Caco-2 (cell line): ENCODE data around the gene SUN1. TPM values are rescaled to one million over a fixed set of nuclear protein-coding genes. Genes with fewer than 3 reads are reported as not detected.
A peak's percentile ranks its signal among the peaks of the same experiment; 100 is the strongest.

Experiments
- BruUV-seq: library from RNA; stranded (reverse); fragments of 400-500 nt; replicated peaks from 2 replicates; lab custom pipeline; 2021; lab: Mats Ljungman, UMichigan
- CTCF ChIA-PET: fragments of 300-600 bp; sonication (Branson Sonifier 250); formaldehyde crosslinking; loops from one replicate; lab custom pipeline; 2022; ENCODE audit warnings: antibody characterized with exemption; lab: Charles Lee
- POLR2A ChIA-PET: fragments of 300-600 bp; sonication (Branson Sonifier 250); formaldehyde crosslinking; loops from one replicate; lab custom pipeline; 2022; ENCODE audit warnings: antibody characterized with exemption; lab: Charles Lee
- DNase-seq, 2 experiments: peaks; one replicate each; pipeline versions ENCODE4 v3.0.0 to v3.0.0-alpha.2; 2020 to 2022
- H3K27me3 ChIP-seq: replicated peaks from 2 replicates; pipeline ENCODE4 v1.6.0; 2011; ENCODE audit warnings: low read length; ENCODE audit not compliant: control insufficient read depth, insufficient read depth
- H3K36me3 ChIP-seq: 2 replicates; pipeline ENCODE4 v1.5.1; 2011; ENCODE audit warnings: low read length; ENCODE audit not compliant: control insufficient read depth, insufficient read depth
- H3K4me1 ChIP-seq: fragments of 250-450 bp; sonication (Bioruptor Pico); 2 replicates; pipeline ENCODE4 v1.5.1; 2020; ENCODE audit warnings: mild to moderate bottlenecking
- H3K4me3 ChIP-seq: 2 replicates; pipeline ENCODE4 v1.5.1; 2011; ENCODE audit warnings: low read depth, mild to moderate bottlenecking, control low read depth, low read length
- H3K9me3 ChIP-seq: fragments of 250-450 bp; sonication (Bioruptor Pico); 2 replicates; pipeline ENCODE4 v1.5.1; 2020; ENCODE audit warnings: mild to moderate bottlenecking, moderate library complexity
- H3K27ac Mint-ChIP-seq: one replicate; pipeline ENCODE4 v1.8.0; 2022; ENCODE audit warnings: mixed read lengths; ENCODE audit not compliant: unreplicated experiment
- H3K27me3 Mint-ChIP-seq: one replicate; pipeline ENCODE4 v1.8.0; 2022; ENCODE audit warnings: mixed read lengths; ENCODE audit not compliant: insufficient read depth, unreplicated experiment
- H3K36me3 Mint-ChIP-seq: one replicate; pipeline ENCODE4 v1.8.0; 2022; ENCODE audit warnings: mild to moderate bottlenecking, mixed read lengths; ENCODE audit not compliant: insufficient read depth, unreplicated experiment
- H3K4me1 Mint-ChIP-seq: one replicate; pipeline ENCODE4 v1.8.0; 2022; ENCODE audit warnings: low read depth, mixed read lengths; ENCODE audit not compliant: unreplicated experiment
- H3K4me3 Mint-ChIP-seq: one replicate; pipeline ENCODE4 v1.8.0; 2022; ENCODE audit warnings: mild to moderate bottlenecking, moderate library complexity, mixed read lengths; ENCODE audit not compliant: unreplicated experiment
- H3K9me3 Mint-ChIP-seq: one replicate; pipeline ENCODE4 v1.8.0; 2022; ENCODE audit warnings: mixed read lengths; ENCODE audit not compliant: unreplicated experiment
- CTCF ChIP-seq, 2 experiments: fragments of 200-600 bp in 1 of 2; IDR thresholded peaks; 1 replicate in 1 of 2; 2 replicates in 1 of 2; pipeline versions ENCODE4 v1.5.1 to v1.8.0; 2011 to 2022; ENCODE audit warnings: antibody characterized with exemption in 1 of 2, control low read depth in 1 of 2, inconsistent platforms in 1 of 2, low read depth in 1 of 2, low read length in 1 of 2, mild to moderate bottlenecking in 1 of 2, moderate library complexity in 1 of 2; ENCODE audit not compliant: insufficient read depth in 1 of 2, severe bottlenecking in 1 of 2, unreplicated experiment in 1 of 2
- intact Hi-C: fragments of 100-400 bp; cut with micrococcal nuclease; formaldehyde crosslinking; loops from one replicate; pipeline ENCODE4 v1.10.0; 2022; ENCODE audit not compliant: unreplicated experiment
- total RNA-seq: library from RNA; stranded (reverse); gene quantifications from 2 replicates; pipeline ENCODE4 v1.2.3, GENCODE V29; 2022

SUN1 gene
- total RNA-seq, 1 experiment from 2014 or later, result 146 TPM

- peak; percentile 72 to 84 for DNase-seq
- no peak for TF ChIP-seq CTCF (IDR thresholded peaks at IDR 0.05; ENCODE audit: insufficient read depth in 1 of 2, low read depth in 1 of 2, low read length in 1 of 2, severe bottlenecking in 1 of 2, unreplicated experiment in 1 of 2)
- Mint-ChIP-seq H3K27me3 (no peaks in the 10 kb centered on the region), H3K9me3 (no peaks in the 10 kb centered on the region), H3K36me3 (peaks cover 40% of the 10 kb centered on the region), H3K4me1 (peaks cover 9% of the 10 kb centered on the region), H3K4me3 (peak overlapping the region; percentile 100), H3K27ac (peak overlapping the region; percentile 95)
- peaks cover 35% of the 10 kb centered on the region for H3K4me1 ChIP-seq
- no TSS peak for BruUV-seq
- CTCF ChIA-PET, result no interaction called here
- H3K4me3 ChIP-seq, result peak overlapping the region; percentile 97
- no peaks in the 10 kb centered on the region for H3K27me3 ChIP-seq
- H3K9me3 ChIP-seq, result no peaks in the 10 kb centered on the region
- intact Hi-C loops, result loop anchor here (2.0 kb wide), 1 partner anchor 75 kb away; no protein-coding TSS in a partner anchor
- peaks cover 2% of the 10 kb centered on the region for H3K36me3 ChIP-seq
- POLR2A ChIA-PET, result no interaction called here
These were observed 45.3 kb downstream of the SUN1 start for GRCh38 chr7:877312-878232.

GRCh38 chr7:879093-879492, 46.8 kb downstream of the SUN1 start:
- BruUV-seq, result TSS peak; percentile 26
- intact Hi-C loops, result no loop called here
- no peak for TF ChIP-seq CTCF (IDR thresholded peaks at IDR 0.05; ENCODE audit: insufficient read depth in 1 of 2, low read depth in 1 of 2, low read length in 1 of 2, severe bottlenecking in 1 of 2, unreplicated experiment in 1 of 2)
- Histone ChIP-seq H3K9me3 (no peaks in the 10 kb centered on the region), H3K4me3 (no peak overlapping the region), H3K27me3 (no peaks in the 10 kb centered on the region), H3K36me3 (peaks cover 2% of the 10 kb centered on the region), H3K4me1 (peaks cover 28% of the 10 kb centered on the region)
- Mint-ChIP-seq H3K27ac (no peak overlapping the region), H3K36me3 (peaks cover 34% of the 10 kb centered on the region), H3K4me3 (no peak overlapping the region), H3K4me1 (no peaks in the 10 kb centered on the region), H3K27me3 (no peaks in the 10 kb centered on the region), H3K9me3 (no peaks in the 10 kb centered on the region)
- POLR2A ChIA-PET, result no interaction called here
- DNase-seq, result no peak
- CTCF ChIA-PET, result interaction anchor here (0.5 kb wide), 1 partner anchor 18 kb away, joined by 6 read pairs; no protein-coding TSS in a partner anchor

GRCh38 chr7:879706-880105, 47.4 kb downstream of the SUN1 start:
- no peak overlapping the region for H3K27ac Mint-ChIP-seq
- Histone ChIP-seq H3K4me3 (no peak overlapping the region), H3K27me3 (no peaks in the 10 kb centered on the region), H3K4me1 (peaks cover 24% of the 10 kb centered on the region), H3K9me3 (no peaks in the 10 kb centered on the region), H3K36me3 (peaks cover 2% of the 10 kb centered on the region)
- no peaks in the 10 kb centered on the region for H3K27me3 Mint-ChIP-seq
- H3K9me3 Mint-ChIP-seq, result no peaks in the 10 kb centered on the region
- ChIA-PET POLR2A (no interaction called here), CTCF (interaction anchor here (0.5 to 0.6 kb wide), 2 partner anchors 17 to 615 kb away, joined by 4 to 6 read pairs; no protein-coding TSS in a partner anchor)
- H3K36me3 Mint-ChIP-seq, result peaks cover 34% of the 10 kb centered on the region
- no peaks in the 10 kb centered on the region for H3K4me1 Mint-ChIP-seq
- no peak for DNase-seq
- no TSS peak for BruUV-seq
- intact Hi-C loops, result no loop called here
- H3K4me3 Mint-ChIP-seq, result no peak overlapping the region
- no peak for TF ChIP-seq CTCF (IDR thresholded peaks at IDR 0.05; ENCODE audit: insufficient read depth in 1 of 2, low read depth in 1 of 2, low read length in 1 of 2, severe bottlenecking in 1 of 2, unreplicated experiment in 1 of 2)
